Suppressor macrophage treated with lipopolysaccharide for 1 hour (primary cell): ENCODE data around the gene NKD1.

Source experiments
- DNase-seq, 3 donors: peaks; one replicate each; pipeline ENCODE4 v3.0.0-alpha.2; 2020 to 2022

Gene NKD1

GRCh38 chr16:50678531-50678930 lies 130.3 kb downstream of the NKD1 start:
- peak; percentile 37 to 64 (median 50) for DNase-seq

- DNase-seq: no peak
These were observed 131.1 kb downstream of the NKD1 start for GRCh38 chr16:50679266-50679665.

- DNase-seq: no peak
These were observed 131.7 kb downstream of the NKD1 start for GRCh38 chr16:50679676-50680555.

GRCh38 chr16:50680556-50680893 lies 132.3 kb downstream of the NKD1 start:
- DNase-seq: no peak

- peak; percentile 88 to 93 (median 88) for DNase-seq
These were observed 133.1 kb downstream of the NKD1 start, which contains the start of gene SNX20 for GRCh38 chr16:50681021-50681885. Gene SNX20 (minus strand): TSS chr16:50681312. CDS start chr16:50677526, 3,786 bp downstream.

GRCh38 chr16:50683689-50684374 lies 135.6 kb downstream of the NKD1 start:
- DNase-seq: peak; percentile 92 to 94 (median 93)

- peak; percentile 73 to 86 (median 79) for DNase-seq
These were observed 136.7 kb downstream of the NKD1 start for GRCh38 chr16:50684823-50685461.

- DNase-seq: peak; percentile 51 to 58 (median 56)
These were observed 137.4 kb downstream of the NKD1 start for GRCh38 chr16:50685462-50686063.

- DNase-seq: no peak
These were observed 139.9 kb downstream of the NKD1 start for GRCh38 chr16:50688083-50688482.

GRCh38 chr16:50688867-50689266 lies 140.7 kb downstream of the NKD1 start:
- DNase-seq: peak; percentile 46 to 94 (median 71)

GRCh38 chr16:50690177-50690576 lies 142.0 kb downstream of the NKD1 start:
- no peak for DNase-seq

- DNase-seq: no peak
These were observed 144.4 kb downstream of the NKD1 start for GRCh38 chr16:50692644-50692998.

- peak in 2 of 3 donors; percentile 46 to 74 for DNase-seq
These were observed 145.0 kb downstream of the NKD1 start, which contains the start of gene NOD2 for GRCh38 chr16:50692999-50693781. Gene NOD2 (plus strand): TSS chr16:50693606. CDS start chr16:50699496, 5,890 bp downstream.

- no peak for DNase-seq
These were observed 146.0 kb downstream of the NKD1 start for GRCh38 chr16:50694206-50694605.

- peak; percentile 90 to 94 (median 90) for DNase-seq
These were observed 147.1 kb downstream of the NKD1 start for GRCh38 chr16:50695017-50696000.

GRCh38 chr16:50696126-50696525 lies 147.9 kb downstream of the NKD1 start:
- DNase-seq: no peak

GRCh38 chr16:50696575-50697420 lies 148.6 kb downstream of the NKD1 start:
- peak; percentile 91 to 97 (median 96) for DNase-seq

GRCh38 chr16:50697421-50697715 lies 149.2 kb downstream of the NKD1 start:
- DNase-seq: no peak
